Measurements from ENCODE around the gene FAM168A. TPM values are rescaled to one million over a fixed set of nuclear protein-coding genes. Genes with fewer than 3 reads are reported as not detected.

Gene FAM168A, protein sequence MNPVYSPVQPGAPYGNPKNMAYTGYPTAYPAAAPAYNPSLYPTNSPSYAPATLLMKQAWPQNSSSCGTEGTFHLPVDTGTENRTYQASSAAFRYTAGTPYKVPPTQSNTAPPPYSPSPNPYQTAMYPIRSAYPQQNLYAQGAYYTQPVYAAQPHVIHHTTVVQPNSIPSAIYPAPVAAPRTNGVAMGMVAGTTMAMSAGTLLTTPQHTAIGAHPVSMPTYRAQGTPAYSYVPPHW
- 10.3 to 14.7 TPM (median 13.4 TPM) in 5 replicates for total RNA-seq (2022; extraction: Qiagen RNA extraction)

DNA sequence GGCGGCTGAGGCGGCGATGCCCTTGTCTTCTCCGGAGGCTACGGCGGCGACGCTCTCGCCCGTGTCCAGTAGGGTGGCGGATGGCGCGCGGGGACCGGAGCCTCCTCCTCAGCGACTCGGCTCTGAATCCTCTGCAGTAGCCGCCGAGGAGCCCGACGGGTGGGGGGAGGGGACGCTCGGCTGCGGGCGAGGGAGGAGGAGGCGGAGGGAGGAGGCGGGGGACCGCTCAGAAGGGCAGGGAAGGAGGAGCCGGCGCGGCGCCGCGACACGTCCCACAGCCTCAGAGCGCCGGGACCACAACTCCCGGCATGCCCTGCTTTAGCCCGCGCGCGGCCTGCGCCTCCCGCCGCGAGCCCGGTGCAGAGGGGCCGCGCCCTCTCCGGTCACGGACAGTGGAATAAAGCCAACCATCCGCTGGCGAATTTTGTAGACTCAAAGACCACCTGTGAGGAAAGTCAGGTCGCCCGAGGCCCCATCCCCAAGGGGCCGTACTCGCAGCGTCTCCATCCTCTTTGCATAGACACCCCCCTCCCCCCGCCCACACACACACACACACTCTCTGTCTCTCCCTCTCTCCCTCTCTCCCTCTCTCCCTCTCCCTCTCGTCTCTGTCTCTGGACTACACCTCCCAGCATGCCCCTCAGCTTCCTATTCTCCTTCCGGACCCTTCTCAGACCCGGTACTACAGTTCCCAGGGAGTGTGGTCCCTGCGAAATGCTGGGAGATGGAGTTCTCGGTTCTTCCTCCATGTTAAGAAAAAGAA lies at the start of gene FAM168A:
TSS of gene FAM168A (minus strand) at position 157 of the 763 bp plus-strand sequence. CDS start 129,638 bp downstream, outside the sequence.

DNA sequence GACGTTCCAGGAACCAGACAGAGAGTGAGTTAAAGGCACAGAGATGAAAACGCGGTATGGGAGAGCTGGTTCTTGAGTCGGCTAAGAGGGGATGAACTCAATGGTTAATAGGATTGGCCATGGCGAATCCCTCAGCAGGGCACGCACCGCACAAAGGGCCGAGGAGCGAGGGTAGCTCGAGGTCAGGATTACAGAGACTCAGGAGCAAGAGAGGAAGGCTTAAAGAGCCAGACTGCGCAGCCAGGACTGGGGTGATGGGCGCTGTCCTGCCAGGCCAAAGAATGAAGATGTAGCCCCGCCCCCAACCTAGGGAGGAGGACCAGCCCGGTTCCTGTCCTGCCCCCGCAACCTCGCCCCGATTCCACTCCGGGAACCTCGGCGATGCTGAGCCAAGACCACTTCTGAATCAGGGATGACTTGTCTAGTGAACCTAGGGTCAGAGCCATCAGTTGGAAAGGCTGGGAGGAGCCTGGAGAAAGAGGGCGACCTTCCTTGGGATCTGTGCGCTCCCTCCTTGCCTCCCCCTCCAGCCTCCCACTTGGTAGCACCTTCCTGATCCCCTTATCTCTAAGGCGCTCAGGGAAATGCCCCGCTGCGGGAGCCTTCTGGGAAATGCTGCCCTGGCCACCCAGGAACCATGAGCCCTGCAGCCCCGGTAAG lies 48.2 kb upstream of the FAM168A start, which contains the start of gene PLEKHB1:
TSS of gene PLEKHB1 (plus strand) at position 610 of the 660 bp plus-strand sequence. CDS start at position 638, 28 bp downstream.

DNA sequence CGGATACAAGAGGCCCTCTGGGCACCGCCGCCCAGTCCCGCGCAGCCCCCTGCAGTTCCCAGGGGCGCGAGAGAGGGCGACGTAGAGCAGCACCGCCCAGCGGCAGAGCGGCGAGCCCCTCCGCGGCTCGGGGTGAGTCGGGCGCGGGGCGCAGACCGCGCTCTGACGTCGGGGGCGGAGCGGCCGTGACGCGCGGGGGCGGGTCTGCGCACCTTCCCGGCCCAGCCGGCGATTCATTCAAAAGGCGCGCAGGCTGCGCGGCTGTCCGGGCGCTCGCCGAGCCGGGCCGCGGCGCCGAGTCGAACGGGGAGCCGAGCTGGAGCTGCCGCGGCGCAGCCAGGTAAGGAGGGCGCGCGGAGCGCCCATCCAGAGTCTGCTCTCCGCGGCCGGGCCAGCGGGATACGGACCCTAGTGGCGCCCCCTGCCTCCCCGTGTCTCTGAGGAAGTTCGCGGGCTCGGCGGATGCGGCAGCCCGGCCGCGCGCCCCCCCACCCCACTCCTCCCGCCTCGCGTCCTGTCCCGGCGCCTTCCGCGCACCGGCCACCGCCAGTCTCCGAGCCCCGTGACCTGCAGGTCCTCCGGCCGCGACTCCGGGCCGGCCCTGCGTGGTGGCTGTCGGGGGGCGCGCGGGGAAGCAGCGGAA lies 221.6 kb downstream of the FAM168A start, which contains the start of gene RELT:
TSS of gene RELT (plus strand) at position 240 of the 643 bp plus-strand sequence. CDS start 12,738 bp downstream, outside the sequence.

Other genes starting within 250 kb of the FAM168A start
- 5.8 to 9.0 TPM (median 8.0 TPM) in 5 replicates for gene RELT, start 221.7 kb downstream of the FAM168A start, total RNA-seq (2022; extraction: Qiagen RNA extraction)
- gene PLEKHB1, start 48.5 kb upstream of the FAM168A start, total RNA-seq (2022; extraction: Qiagen RNA extraction): 0.73 to 1.5 TPM (median 0.86 TPM) in 5 replicates
- gene RAB6A, start 163.0 kb upstream of the FAM168A start, total RNA-seq (2022; extraction: Qiagen RNA extraction): 51.8 to 63.5 TPM (median 62.0 TPM) in 5 replicates
- gene MRPL48, start 189.8 kb upstream of the FAM168A start, total RNA-seq (2022; extraction: Qiagen RNA extraction): 43.5 to 51.3 TPM (median 48.0 TPM) in 5 replicates